Stimulated activated CD4-positive, alpha-beta T cell treated with anti-CD3 and anti-CD28 coated beads, TNF-alpha, amount 100 ng/mL, for 4 hours (primary cell): ENCODE data around the gene CASR.
A peak's percentile ranks its signal among the peaks of the same experiment; 100 is the strongest.

Source experiments
- DNase-seq, 3 experiments: peaks; one replicate each; pipeline ENCODE4 v3.0.0-alpha.2; 2020; ENCODE audit warnings: low read depth in 3 of 3

CASR gene

DNA sequence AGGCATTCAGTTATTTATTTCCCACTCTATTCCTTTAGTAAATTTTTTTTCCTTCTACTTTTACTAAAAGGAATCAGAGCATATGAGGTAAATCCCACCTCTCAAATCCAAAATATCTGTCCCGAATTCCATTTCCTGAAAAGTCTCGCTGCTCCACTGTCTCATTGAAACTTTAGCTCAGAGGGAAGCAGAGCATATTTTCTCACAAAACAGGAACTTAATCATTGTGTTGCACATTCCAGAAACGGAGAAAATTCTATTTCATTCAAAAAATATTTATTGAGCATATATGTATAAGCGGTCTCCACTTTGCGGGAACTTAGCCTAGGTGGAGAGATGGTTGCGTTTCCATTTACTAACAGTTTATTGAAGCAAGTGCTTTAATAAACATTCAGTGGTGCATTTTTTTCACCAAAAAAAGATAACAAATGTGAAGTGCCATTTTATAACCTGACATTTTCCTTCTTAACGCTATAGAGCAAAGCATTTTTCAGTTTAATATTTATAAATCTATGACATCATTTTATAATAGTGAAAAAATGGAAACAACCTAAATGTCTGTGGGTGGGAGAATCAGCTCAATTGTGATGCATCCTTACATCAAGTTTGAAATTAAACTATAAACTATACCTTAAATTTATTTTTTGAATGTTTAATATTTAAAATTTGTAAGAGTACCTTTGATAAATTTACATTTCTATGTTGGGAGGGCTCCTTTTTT, 74.3 kb downstream of the CASR start:
- DNase-seq: no peak

GRCh38 chr3:122258757-122259371, 75.4 kb downstream of the CASR start:
- peak in 1 of 3 experiments; percentile 6 for DNase-seq

DNA sequence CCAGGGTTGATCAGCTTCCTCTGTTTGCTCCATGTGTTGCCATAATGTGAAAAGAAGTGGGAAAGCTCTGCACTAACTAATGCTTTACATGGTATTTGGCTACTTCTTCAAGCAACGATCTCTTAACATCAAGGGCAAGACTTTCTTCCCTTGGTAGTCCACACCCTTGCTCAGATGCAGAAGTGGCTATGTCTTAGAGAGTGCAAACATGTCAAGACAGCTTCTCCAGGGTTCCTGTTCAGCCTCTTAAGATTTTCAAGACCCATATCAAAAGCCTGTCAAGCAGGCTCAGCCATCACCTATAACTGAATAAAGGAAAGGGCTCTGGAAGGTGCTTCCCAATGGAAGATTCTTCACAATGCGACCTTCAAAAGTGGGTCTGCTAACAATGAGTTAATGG, 76.7 kb downstream of the CASR start:
- no peak for DNase-seq

DNA sequence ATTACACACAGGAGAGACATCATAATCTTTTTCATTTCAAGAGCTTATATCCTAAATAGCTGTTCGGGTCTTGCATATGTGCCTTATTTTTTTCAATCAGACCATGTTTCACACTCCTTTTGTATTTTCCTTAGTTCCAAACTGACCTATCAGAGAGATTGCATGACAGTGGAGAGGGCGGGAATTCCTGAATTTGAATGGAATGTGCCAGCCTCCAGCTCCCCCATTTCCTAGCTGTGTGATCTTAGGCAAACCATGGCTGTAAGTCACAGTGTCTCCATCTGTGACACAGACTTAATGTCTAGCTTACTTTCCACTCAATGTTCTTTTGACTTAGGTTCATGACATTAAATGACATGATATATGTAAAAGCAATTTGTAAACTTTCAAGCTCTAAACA, 79.6 kb downstream of the CASR start:
- no peak for DNase-seq

- DNase-seq: no peak
Observed at GRCh38 chr3:122263974-122264588, 80.6 kb downstream of the CASR start.

DNA sequence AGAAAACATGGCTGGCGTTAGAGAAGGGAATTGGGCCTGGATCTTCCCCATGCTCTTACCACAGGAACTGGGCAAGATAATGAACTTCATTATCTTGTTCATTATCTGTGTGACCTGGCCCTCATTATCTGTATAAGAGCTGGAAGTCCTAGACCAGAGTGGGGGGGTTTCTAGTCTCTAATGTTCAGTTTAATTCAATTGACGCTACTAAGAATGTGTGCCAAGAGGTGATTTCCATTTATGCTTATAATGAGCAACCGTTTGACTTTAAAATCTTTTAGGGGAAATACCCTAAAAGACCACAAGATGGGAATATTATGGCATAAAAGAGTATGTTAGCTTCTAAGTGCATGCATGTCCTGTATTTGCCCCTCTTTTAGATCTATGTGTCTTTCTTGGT, 82.5 kb downstream of the CASR start:
- DNase-seq: no peak

DNA sequence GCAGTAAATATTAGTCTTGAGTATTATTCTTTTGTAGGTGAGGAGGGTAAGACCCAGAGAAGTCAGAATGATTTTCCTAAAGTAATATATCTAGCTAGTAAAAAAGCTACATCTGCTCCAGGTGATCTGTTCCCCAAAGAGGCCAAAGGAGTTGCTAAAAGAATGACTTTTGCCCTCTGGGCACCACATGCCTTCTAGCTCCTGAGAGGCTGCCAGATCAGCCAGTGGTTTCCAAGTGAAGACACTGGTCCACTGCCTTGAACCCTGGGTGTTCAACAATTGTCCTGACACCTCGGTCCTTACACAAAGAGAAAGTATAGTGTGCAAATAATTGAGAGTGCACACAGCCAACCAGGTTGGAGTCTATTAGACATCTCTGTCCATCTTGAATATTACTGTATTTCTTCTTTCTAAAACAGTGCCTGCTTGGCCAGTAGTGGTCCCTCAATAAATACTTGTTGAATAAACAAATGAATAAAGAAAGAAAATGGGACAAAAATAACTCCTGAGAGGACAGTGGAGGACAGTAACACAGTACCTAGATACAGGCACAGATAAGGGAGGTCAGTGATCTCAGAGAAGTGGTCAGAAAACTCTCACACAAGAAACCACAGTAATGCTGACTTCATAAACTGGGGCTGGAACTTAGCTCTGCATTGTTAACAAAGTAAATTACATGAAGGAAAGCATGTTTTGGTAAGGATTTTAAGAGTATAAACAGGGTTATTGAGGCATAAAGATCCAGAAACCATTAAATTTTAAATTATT, 85.0 kb downstream of the CASR start:
- DNase-seq: no peak

DNA sequence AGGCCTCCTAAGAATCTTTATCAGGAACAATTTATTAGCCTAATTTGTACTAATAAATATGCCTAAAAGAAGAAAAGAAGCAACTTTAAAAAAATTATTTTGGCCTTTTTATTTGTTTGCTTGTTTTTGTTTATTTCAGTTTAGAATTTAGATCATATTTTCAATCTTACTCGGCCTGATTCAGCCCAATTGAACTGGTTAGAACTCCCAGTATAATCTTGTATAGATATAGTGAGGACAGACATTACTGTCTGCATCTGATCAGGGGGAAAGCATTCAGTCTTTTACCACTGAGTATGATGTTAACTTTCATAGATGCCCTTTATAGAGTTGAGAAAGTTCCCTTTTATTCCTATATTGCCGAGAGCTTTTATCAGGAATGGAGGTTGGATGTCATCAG, 85.6 kb downstream of the CASR start:
- DNase-seq: no peak

GRCh38 chr3:122271246-122271898, 87.9 kb downstream of the CASR start:
- DNase-seq: no peak

DNA sequence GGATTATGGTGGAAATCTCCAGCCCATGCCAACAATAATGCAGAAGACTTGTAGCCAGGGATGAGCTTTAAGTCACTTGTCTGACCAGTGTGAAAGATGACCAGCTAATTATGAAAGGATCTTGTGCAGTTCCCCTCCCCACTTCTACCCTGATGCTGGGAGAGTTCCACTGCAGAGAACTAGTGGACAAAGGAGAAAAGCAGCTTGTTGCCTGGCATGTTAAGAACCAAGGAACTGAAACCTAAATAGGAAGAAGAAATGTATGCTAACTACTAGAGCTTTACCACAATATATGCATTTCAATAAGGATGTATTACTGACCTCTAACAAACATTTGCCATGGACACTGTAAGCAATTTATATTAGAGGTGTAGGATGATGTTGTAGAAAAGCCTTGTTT, 89.4 kb downstream of the CASR start:
- no peak for DNase-seq

DNA sequence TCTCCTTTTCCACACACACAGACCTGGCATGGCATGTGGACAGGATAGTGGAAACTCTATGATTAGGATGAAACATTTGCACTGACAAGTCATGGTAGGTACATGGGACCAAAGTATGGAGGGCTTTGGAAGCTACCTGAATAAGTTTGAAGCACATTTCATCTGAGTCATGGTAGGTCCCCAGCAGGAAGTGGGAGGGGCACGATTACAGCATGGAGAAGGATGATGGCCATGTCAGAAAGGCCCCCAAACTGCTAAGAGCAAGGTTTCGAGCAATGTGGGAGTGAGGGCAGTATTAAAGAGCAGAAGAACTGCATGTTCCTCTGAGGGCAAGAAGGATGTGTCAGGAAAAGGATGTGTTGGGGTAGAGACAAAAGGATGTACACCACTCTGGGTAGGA, 90.0 kb downstream of the CASR start:
- no peak for DNase-seq

- DNase-seq: no peak
Observed at GRCh38 chr3:122281891-122282290, 98.4 kb downstream of the CASR start.

DNA sequence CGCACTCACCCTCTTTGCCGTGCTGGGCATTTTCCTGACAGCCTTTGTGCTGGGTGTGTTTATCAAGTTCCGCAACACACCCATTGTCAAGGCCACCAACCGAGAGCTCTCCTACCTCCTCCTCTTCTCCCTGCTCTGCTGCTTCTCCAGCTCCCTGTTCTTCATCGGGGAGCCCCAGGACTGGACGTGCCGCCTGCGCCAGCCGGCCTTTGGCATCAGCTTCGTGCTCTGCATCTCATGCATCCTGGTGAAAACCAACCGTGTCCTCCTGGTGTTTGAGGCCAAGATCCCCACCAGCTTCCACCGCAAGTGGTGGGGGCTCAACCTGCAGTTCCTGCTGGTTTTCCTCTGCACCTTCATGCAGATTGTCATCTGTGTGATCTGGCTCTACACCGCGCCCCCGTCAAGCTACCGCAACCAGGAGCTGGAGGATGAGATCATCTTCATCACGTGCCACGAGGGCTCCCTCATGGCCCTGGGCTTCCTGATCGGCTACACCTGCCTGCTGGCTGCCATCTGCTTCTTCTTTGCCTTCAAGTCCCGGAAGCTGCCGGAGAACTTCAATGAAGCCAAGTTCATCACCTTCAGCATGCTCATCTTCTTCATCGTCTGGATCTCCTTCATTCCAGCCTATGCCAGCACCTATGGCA, 100.5 kb downstream of the CASR start:
- DNase-seq: no peak

GRCh38 chr3:122284486-122284885, 101.0 kb downstream of the CASR start:
- no peak for DNase-seq

GRCh38 chr3:122294359-122294758, 110.9 kb downstream of the CASR start:
- DNase-seq: no peak

GRCh38 chr3:122295266-122296062, 112.0 kb downstream of the CASR start:
- no peak for DNase-seq

DNA sequence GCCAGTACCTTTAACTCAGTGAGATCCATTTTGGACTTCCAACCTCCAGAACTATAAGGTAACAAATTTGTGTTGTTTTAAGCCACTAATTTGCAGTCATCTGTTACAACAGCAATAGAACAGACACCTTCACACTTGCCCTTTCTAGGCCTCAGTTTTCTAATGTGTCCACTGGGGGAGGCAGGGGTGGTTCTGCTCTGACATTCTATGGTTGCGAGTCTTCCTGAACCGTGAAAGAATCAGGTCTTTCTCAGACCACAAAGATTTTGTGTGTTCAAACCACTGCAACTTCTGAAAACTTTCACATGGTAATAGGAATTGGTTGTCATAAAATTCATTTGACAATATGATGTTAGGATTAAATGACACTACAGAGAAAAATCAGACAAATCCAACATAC, 114.8 kb downstream of the CASR start:
- DNase-seq: no peak

DNA sequence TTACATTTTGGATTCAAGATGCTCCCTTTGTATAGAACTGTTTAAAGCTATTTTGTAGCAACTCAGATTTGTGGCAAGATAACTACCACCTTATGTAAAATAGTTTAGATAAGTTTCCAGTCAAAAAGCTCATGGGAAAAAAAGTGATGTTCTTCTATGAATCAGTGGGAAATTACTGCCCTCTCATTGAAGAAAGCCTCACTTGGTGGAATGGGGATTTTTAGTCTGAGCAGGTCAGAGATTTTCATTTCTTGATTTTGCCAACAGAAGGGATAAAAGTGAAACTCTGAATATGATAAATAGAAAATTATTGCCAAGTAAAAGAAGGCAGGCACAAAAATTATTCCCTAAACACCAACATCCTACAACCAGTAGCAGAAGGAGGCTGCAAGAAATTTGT, 115.7 kb downstream of the CASR start:
- DNase-seq: no peak

DNA sequence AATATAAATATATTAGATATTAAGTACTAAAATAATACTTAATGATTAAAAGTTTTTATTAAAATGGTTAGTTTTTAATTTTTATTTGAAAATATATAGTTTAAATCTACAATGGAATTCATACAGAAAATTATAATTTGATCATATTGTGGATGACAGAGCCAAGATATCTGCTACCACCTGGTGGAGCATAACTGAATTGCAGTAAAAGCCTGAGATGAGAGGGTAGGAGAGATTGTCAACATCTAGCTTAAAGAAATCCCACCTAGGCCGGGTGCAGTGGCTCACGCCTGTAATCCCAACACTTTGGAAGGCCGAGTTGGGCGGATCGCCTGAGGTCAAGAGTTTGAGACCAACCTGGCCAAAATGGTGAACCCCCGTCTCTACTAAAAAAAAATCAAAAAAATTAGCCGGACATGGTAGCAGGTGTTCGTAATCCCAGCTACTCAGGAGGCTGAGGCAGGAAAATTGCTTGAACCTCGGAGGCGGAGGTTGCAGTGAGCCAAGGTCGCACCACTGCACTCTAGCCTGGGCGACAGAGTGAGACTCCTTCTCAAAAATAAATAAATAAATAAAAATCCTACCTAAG, 116.5 kb downstream of the CASR start:
- DNase-seq: no peak

GRCh38 chr3:122301063-122301462, 117.6 kb downstream of the CASR start:
- no peak for DNase-seq
